Epithelial cell of esophagus (primary cell): ENCODE data around the gene GPI.
A peak's percentile ranks its signal among the peaks of the same experiment; 100 is the strongest.
"Not testable (repeated sequence)": the region's sequence is repeated elsewhere in the genome, so short reads cannot be mapped to it uniquely, and the experiment has no call there.

Experiments
- DNase-seq: peaks from one replicate; pipeline ENCODE4 v3.0.0; 2010; ENCODE audit warnings: low read depth
- H3K4me3 ChIP-seq: 2 replicates; pipeline ENCODE4 v1.5.1; 2011; ENCODE audit warnings: mild to moderate bottlenecking, low read length, control low read depth
- CTCF ChIP-seq: IDR thresholded peaks from 2 replicates; pipeline ENCODE4 v1.5.1; 2011; ENCODE audit warnings: low read depth, mild to moderate bottlenecking, low read length, control low read depth, inconsistent platforms; ENCODE audit not compliant: insufficient read depth; ENCODE audit errors: missing control alignments

GPI gene

GRCh38 chr19:34327851-34328250 is 37.1 kb upstream of the GPI start:
- no peak overlapping the region for H3K4me3 ChIP-seq
- no peak for DNase-seq
- no peak for TF ChIP-seq CTCF

GRCh38 chr19:34328982-34329381 is 36.0 kb upstream of the GPI start:
- no peak for DNase-seq
- no peak for TF ChIP-seq CTCF
- H3K4me3 ChIP-seq, result no peak overlapping the region

DNA sequence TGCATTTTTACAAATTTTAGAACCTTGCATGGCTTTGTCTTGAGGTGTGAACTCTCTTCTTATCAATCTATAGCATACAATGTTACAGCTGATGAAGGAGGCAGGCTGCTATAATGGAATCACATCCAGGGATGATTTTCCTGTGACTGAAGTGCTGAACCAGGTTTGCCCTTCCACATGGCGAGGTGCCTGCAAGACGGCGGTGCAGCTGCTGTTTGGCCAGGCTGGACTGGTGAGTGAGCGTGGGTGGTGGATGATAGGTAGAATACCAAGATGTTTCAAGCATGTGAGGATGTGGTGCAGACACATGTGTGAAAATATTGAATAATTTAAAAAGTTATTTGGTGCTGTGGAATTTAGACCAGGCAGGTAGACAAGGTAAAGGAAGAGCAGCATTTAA is 34.9 kb upstream of the GPI start:
- no peak for DNase-seq
- TF ChIP-seq CTCF, result no peak
- H3K4me3 ChIP-seq, result no peak overlapping the region

DNA sequence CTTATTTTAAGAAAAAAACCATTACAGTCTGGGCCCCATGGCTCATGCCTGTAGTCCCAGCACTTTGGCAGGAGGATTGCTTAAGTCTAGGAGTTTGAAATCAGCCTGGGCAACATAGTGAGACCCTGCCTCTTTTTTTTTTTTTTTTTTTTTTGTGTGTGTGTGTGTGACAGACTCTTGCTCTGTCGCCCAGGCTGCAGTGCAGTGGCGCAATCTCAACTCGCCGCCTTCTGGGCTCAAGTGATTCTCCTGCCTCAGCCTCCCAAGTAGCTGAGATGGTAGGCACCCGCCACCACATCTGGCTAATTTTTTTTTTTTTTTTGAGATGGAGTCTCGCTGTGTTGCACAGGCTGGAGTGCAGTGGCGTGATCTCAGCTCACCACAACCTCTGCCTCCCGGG is 34.4 kb upstream of the GPI start:
- not testable (repeated sequence) for H3K4me3 ChIP-seq, DNase-seq

- H3K4me3 ChIP-seq, DNase-seq: not testable (repeated sequence)
These were observed 33.4 kb upstream of the GPI start for GRCh38 chr19:34331596-34331995.

- no peak for DNase-seq
- no peak overlapping the region for H3K4me3 ChIP-seq
- TF ChIP-seq CTCF, result no peak
These were observed 32.8 kb upstream of the GPI start for GRCh38 chr19:34332027-34332760.

- no peak for TF ChIP-seq CTCF
- DNase-seq, result no peak
- no peak overlapping the region for H3K4me3 ChIP-seq
These were observed 29.1 kb upstream of the GPI start for GRCh38 chr19:34335914-34336313.

- no peak overlapping the region for H3K4me3 ChIP-seq
- peak; percentile 48 for DNase-seq
- peak; percentile 59 for TF ChIP-seq CTCF
These were observed 28.2 kb upstream of the GPI start for GRCh38 chr19:34336781-34337271.
